Umbilical cord (tissue), 1 donor: Measurements from ENCODE around the gene PRRG4. TPM values are rescaled to one million over a fixed set of nuclear protein-coding genes. Genes with fewer than 3 reads are reported as not detected.

Experiments used
- total RNA-seq: library from RNA; depleted of rRNA; stranded (reverse); fragments of >200 nt; gene quantifications from one replicate; pipeline ENCODE4 v1.2.3, GENCODE V29; 2014; ENCODE audit warnings: low replicate concordance; ENCODE audit not compliant: insufficient read depth

PRRG4 gene
- total RNA-seq, 1 donor from 2014 or later, result 6.0 TPM

Other genes starting within 250 kb of the PRRG4 start
- gene EIF3M, start 246.1 kb upstream of the PRRG4 start, total RNA-seq, result 209 TPM
- gene CCDC73, start 35.3 kb upstream of the PRRG4 start, total RNA-seq, result 4.1 TPM
- gene QSER1, start 62.9 kb downstream of the PRRG4 start, total RNA-seq, result 23.4 TPM
- gene DEPDC7, start 186.0 kb downstream of the PRRG4 start, total RNA-seq, result 6.5 TPM
- gene TCP11L1, start 209.6 kb downstream of the PRRG4 start, total RNA-seq, result 40.7 TPM